SK-N-SH treated with all-trans-retinoic acid at 6 μM for 48 hours (cell line): ENCODE data around the gene PSG7.
"Not testable (repeated sequence)": the region's sequence is repeated elsewhere in the genome, so short reads cannot be mapped to it uniquely, and the experiment has no call there.

Source experiments
- ATAC-seq: fragments of 200-7000 bp; cut with Tn5 transposase; 3 replicates; pipeline ENCODE4 v1.9.1; 2020; ENCODE audit warnings: mild to moderate bottlenecking, moderate library complexity
- ARNTL ChIP-seq: fragments of 450-650 bp; formaldehyde crosslinking; IDR thresholded peaks from 2 replicates; pipeline ENCODE4 v1.5.0; 2020; ENCODE audit warnings: low read depth, mild to moderate bottlenecking, moderate library complexity, borderline replicate concordance
- CSDC2 ChIP-seq: fragments of 250-450 bp; sonication (Bioruptor Pico); IDR thresholded peaks from 2 replicates; pipeline ENCODE4 v1.5.0; 2020; ENCODE audit warnings: mild to moderate bottlenecking, moderate library complexity
- ISL1 ChIP-seq: fragments of 250-450 bp; sonication (Bioruptor Pico); IDR thresholded peaks from 2 replicates; pipeline ENCODE4 v2.1.2; 2022; ENCODE audit warnings: mild to moderate bottlenecking, moderate library complexity
- OSR1 ChIP-seq: fragments of 250-450 bp; sonication (Bioruptor Pico); IDR thresholded peaks from 2 replicates; pipeline ENCODE4 v1.8.0; 2022; ENCODE audit warnings: moderate library complexity, mild to moderate bottlenecking, inconsistent platforms
- TCF4 ChIP-seq: fragments of 250-450 bp; sonication (Bioruptor Pico); IDR thresholded peaks from 2 replicates; pipeline ENCODE4 v1.8.0; 2021; ENCODE audit warnings: mild to moderate bottlenecking, moderate library complexity, borderline replicate concordance
- TOX ChIP-seq: fragments of 250-450 bp; sonication (Bioruptor Pico); IDR thresholded peaks from 2 replicates; pipeline ENCODE4 v1.8.0; 2021; ENCODE audit warnings: mild to moderate bottlenecking, moderate library complexity, borderline replicate concordance
- ZFP3 ChIP-seq: fragments of 250-450 bp; sonication (Bioruptor Pico); IDR thresholded peaks from 2 replicates; pipeline ENCODE4 v1.5.0; 2020; ENCODE audit warnings: mild to moderate bottlenecking, moderate library complexity
- ZNF70 ChIP-seq: fragments of 450-650 bp; formaldehyde crosslinking; IDR thresholded peaks from 2 replicates; pipeline ENCODE4 v1.5.0; 2020; ENCODE audit warnings: mild to moderate bottlenecking, moderate library complexity
- ZNF8 ChIP-seq: fragments of 450-650 bp; formaldehyde crosslinking; IDR thresholded peaks from 2 replicates; pipeline ENCODE4 v1.5.0; 2020; ENCODE audit warnings: mild to moderate bottlenecking, moderate library complexity

The PSG7 gene

GRCh38 chr19:42911731-42912130 lies 25.3 kb downstream of the PSG7 start:
- not testable (repeated sequence) for ATAC-seq

- not testable (repeated sequence) for ATAC-seq
Measured at GRCh38 chr19:42906162-42906561, 30.8 kb downstream of the PSG7 start.

GRCh38 chr19:42900561-42900960 lies 36.4 kb downstream of the PSG7 start:
- ATAC-seq = not testable (repeated sequence)

- not testable (repeated sequence) for ATAC-seq
Measured at GRCh38 chr19:42899674-42900073, 37.3 kb downstream of the PSG7 start.

GRCh38 chr19:42899110-42899509 lies 37.9 kb downstream of the PSG7 start:
- ATAC-seq = not testable (repeated sequence)

- peak; percentile 30; the same call in 1 of the 2 replicates for TF ChIP-seq ISL1 (CRISPR knock-in tag)
- ATAC-seq = not testable (repeated sequence)
Measured at GRCh38 chr19:42898656-42899055, 38.4 kb downstream of the PSG7 start.

GRCh38 chr19:42897729-42898128 lies 39.3 kb downstream of the PSG7 start:
- ATAC-seq = not testable (repeated sequence)

GRCh38 chr19:42890446-42890845 lies 46.6 kb downstream of the PSG7 start:
- not testable (repeated sequence) for ATAC-seq

GRCh38 chr19:42887876-42888445 lies 49.0 kb downstream of the PSG7 start:
- ATAC-seq = 0 out of 3 replicates have a peak, but pooled peaks have one; percentile 47

- ATAC-seq = not testable (repeated sequence)
Measured at GRCh38 chr19:42882730-42883129, 54.3 kb downstream of the PSG7 start.

- not testable (repeated sequence) for ATAC-seq
Measured at GRCh38 chr19:42882010-42882409, 55.0 kb downstream of the PSG7 start.

GRCh38 chr19:42881279-42881678 lies 55.7 kb downstream of the PSG7 start:
- ATAC-seq = not testable (repeated sequence)

GRCh38 chr19:42880621-42881020 lies 56.4 kb downstream of the PSG7 start:
- ATAC-seq = not testable (repeated sequence)

- ATAC-seq = no peak
- TF ChIP-seq ARNTL (no peak), TOX (no peak), ZFP3 (CRISPR knock-in tag) (no peak), TCF4 (CRISPR knock-in tag) (no peak), CSDC2 (no peak), ZNF8 (CRISPR knock-in tag) (no peak), ZNF70 (no peak), OSR1 (no peak)
Measured at GRCh38 chr19:42879613-42880012, 57.4 kb downstream of the PSG7 start, which contains the start of gene PSG1. PSG1 (minus strand) TSS chr19:42879713; CDS start chr19:42879581, 132 bp downstream.

GRCh38 chr19:42876596-42876995 lies 60.4 kb downstream of the PSG7 start:
- ATAC-seq = not testable (repeated sequence)

- not testable (repeated sequence) for ATAC-seq
Measured at GRCh38 chr19:42875881-42876280, 61.1 kb downstream of the PSG7 start.
